HEK293T (cell line): ENCODE measurements around the gene THRAP3.
"Not testable (repeated sequence)": the region's sequence is repeated elsewhere in the genome, so short reads cannot be mapped to it uniquely, and the experiment has no call there.

Experiments used
- CTCF ChIA-PET: fragments of 350-600 bp; formaldehyde crosslinking; extraction: SDS; loops from one replicate; lab custom pipeline; 2021; ENCODE audit warnings: antibody characterized with exemption, inconsistent platforms; lab: Yijun Ruan, JAX
- POLR2A ChIA-PET: fragments of 350-600 bp; formaldehyde crosslinking; extraction: SDS; loops from one replicate; lab custom pipeline; 2020; ENCODE audit warnings: antibody characterized with exemption, inconsistent platforms; lab: Yijun Ruan, JAX
- DNase-seq: peaks from one replicate; pipeline ENCODE4 v3.0.0; 2012; ENCODE audit warnings: mixed read lengths; ENCODE audit errors: extremely low spot score
- ARNT ChIP-seq: fragments of 450-650 bp; IDR thresholded peaks from 2 replicates; pipeline ENCODE4 v1.6.1; 2017; ENCODE audit warnings: mild to moderate bottlenecking
- BHLHE40 ChIP-seq: fragments of 450-650 bp; IDR thresholded peaks from 2 replicates; pipeline ENCODE4 v1.6.1; 2016; ENCODE audit warnings: mild to moderate bottlenecking, moderate library complexity, borderline replicate concordance
- CTBP1 ChIP-seq: fragments of 450-650 bp; IDR thresholded peaks from 2 replicates; pipeline ENCODE4 v1.6.1; 2016; ENCODE audit warnings: borderline replicate concordance
- ELF4 ChIP-seq: fragments of 450-650 bp; IDR thresholded peaks from 2 replicates; pipeline ENCODE4 v1.6.1; 2017; ENCODE audit warnings: antibody characterized with exemption
- FOXA1 ChIP-seq: fragments of 450-650 bp; IDR thresholded peaks from 2 replicates; pipeline ENCODE4 v1.6.1; 2016; ENCODE audit warnings: mild to moderate bottlenecking
- FOXK2 ChIP-seq: fragments of 450-650 bp; IDR thresholded peaks from 2 replicates; pipeline ENCODE4 v1.6.1; 2016; ENCODE audit warnings: mild to moderate bottlenecking
- FOXM1 ChIP-seq: fragments of 450-650 bp; IDR thresholded peaks from 2 replicates; pipeline ENCODE4 v1.6.1; 2017; ENCODE audit warnings: mild to moderate bottlenecking, borderline replicate concordance
- HDGF ChIP-seq: fragments of 450-650 bp; IDR thresholded peaks from 2 replicates; pipeline ENCODE4 v1.6.1; 2017; ENCODE audit warnings: antibody characterized with exemption, borderline replicate concordance
- L3MBTL2 ChIP-seq: fragments of 450-650 bp; conservative IDR thresholded peaks from 2 replicates; pipeline ENCODE4 v1.6.1; 2016; ENCODE audit warnings: mild to moderate bottlenecking
- LEF1 ChIP-seq: fragments of 450-650 bp; IDR thresholded peaks from 2 replicates; pipeline ENCODE4 v1.6.1; 2017; ENCODE audit warnings: mild to moderate bottlenecking, borderline replicate concordance
- NFRKB ChIP-seq: fragments of 450-650 bp; IDR thresholded peaks from 2 replicates; pipeline ENCODE4 v1.6.1; 2016; ENCODE audit warnings: mild to moderate bottlenecking, moderate library complexity
- PKNOX1 ChIP-seq: fragments of 450-650 bp; IDR thresholded peaks from 2 replicates; pipeline ENCODE4 v1.6.1; 2016
- SP1 ChIP-seq: fragments of 450-650 bp; IDR thresholded peaks from 2 replicates; pipeline ENCODE4 v1.6.1; 2017
- SUZ12 ChIP-seq: fragments of 450-650 bp; IDR thresholded peaks from 2 replicates; pipeline ENCODE4 v1.6.1; 2016; ENCODE audit warnings: mild to moderate bottlenecking
- TARDBP ChIP-seq: fragments of 450-650 bp; IDR thresholded peaks from 2 replicates; pipeline ENCODE4 v1.6.1; 2016
- ZNF384 ChIP-seq: fragments of 450-650 bp; IDR thresholded peaks from 2 replicates; pipeline ENCODE4 v1.6.1; 2016

The THRAP3 gene

GRCh38 chr1:36178471-36179219, 45.6 kb upstream of the THRAP3 start:
- ChIA-PET CTCF (no interaction called here), POLR2A (interaction anchor here (1.4 kb wide), 1 partner anchor 18 kb away, joined by 3 read pairs; no protein-coding TSS in a partner anchor)
- TF ChIP-seq L3MBTL2 (no peak), ARNT (no peak), HDGF (no peak)
- no peak for DNase-seq

GRCh38 chr1:36179220-36179600, 45.0 kb upstream of the THRAP3 start:
- TF ChIP-seq FOXA1 (no peak), TARDBP (no peak), BHLHE40 (no peak), ELF4 (no peak), ARNT (no peak), LEF1 (no peak), L3MBTL2 (no peak), SP1 (no peak), SUZ12 (no peak), NFRKB (no peak), FOXM1 (no peak), CTBP1 (no peak)
- CTCF ChIA-PET: no interaction called here
- no peak for DNase-seq
- POLR2A ChIA-PET: interaction anchor here (1.4 kb wide), 1 partner anchor 18 kb away, joined by 3 read pairs; no protein-coding TSS in a partner anchor

- DNase-seq: no peak
- POLR2A ChIA-PET: interaction anchor here (0.7 to 2.4 kb wide), 4 partner anchors 22 to 41 kb away, joined by 3 to 8 read pairs (median 4); partner anchors contain the start of gene THRAP3
Measured at GRCh38 chr1:36182734-36183133, 41.5 kb upstream of the THRAP3 start.

GRCh38 chr1:36183309-36183856, 40.9 kb upstream of the THRAP3 start:
- DNase-seq: no peak

More at GRCh38 chr1:36182734-36183133, 41.5 kb upstream of the THRAP3 start:
- CTCF ChIA-PET: interaction anchor here (0.5 to 2.1 kb wide), 4 partner anchors 22 to 82 kb away, joined by 3 to 8 read pairs (median 5); partner anchors contain the start of gene TRAPPC3
- no peak for TF ChIP-seq LEF1
- no peak for TF ChIP-seq HDGF
- no peak for TF ChIP-seq ZNF384
- no peak for TF ChIP-seq ELF4
- no peak for TF ChIP-seq FOXM1
- no peak for TF ChIP-seq SUZ12
- no peak for TF ChIP-seq SP1
- no peak for TF ChIP-seq L3MBTL2
- no peak for TF ChIP-seq TARDBP
- no peak for TF ChIP-seq NFRKB
- no peak for TF ChIP-seq FOXA1
- no peak for TF ChIP-seq FOXK2
- no peak for TF ChIP-seq ARNT
- TF ChIP-seq BHLHE40: no peak

GRCh38 chr1:36187800-36188593, 36.2 kb upstream of the THRAP3 start:
- ChIA-PET CTCF (interaction anchor here (0.5 to 1.9 kb wide), 20 partner anchors 8 to 294 kb away, joined by 3 to 30 read pairs (median 3); partner anchors contain the start of gene TRAPPC3), POLR2A (interaction anchor here (1.0 to 1.9 kb wide), 6 partner anchors 27 to 39 kb away, joined by 3 to 14 read pairs (median 5); partner anchors contain the start of genes MAP7D1, THRAP3 and TRAPPC3)
- DNase-seq: peak; percentile 85
- no peak for TF ChIP-seq FOXA1
- TF ChIP-seq HDGF: no peak
- TF ChIP-seq BHLHE40: no peak
- TF ChIP-seq CTBP1: no peak
- no peak for TF ChIP-seq ARNT
- TF ChIP-seq NFRKB: no peak
- no peak for TF ChIP-seq LEF1
- no peak for TF ChIP-seq FOXM1
- TF ChIP-seq ZNF384: no peak
- no peak for TF ChIP-seq ELF4
- TF ChIP-seq L3MBTL2: no peak
- no peak for TF ChIP-seq FOXK2
- no peak for TF ChIP-seq SP1
- TF ChIP-seq PKNOX1: no peak

More at GRCh38 chr1:36183309-36183856, 40.9 kb upstream of the THRAP3 start:
- CTCF ChIA-PET: interaction anchor here (0.5 to 2.1 kb wide), 4 partner anchors 22 to 83 kb away, joined by 3 to 8 read pairs (median 5); partner anchors contain the start of gene TRAPPC3
- TF ChIP-seq ELF4 (no peak), L3MBTL2 (no peak), NFRKB (no peak), HDGF (no peak), ARNT (no peak), PKNOX1 (no peak), CTBP1 (no peak), FOXM1 (no peak), FOXA1 (no peak), SP1 (no peak), LEF1 (no peak), SUZ12 (no peak), BHLHE40 (no peak), FOXK2 (no peak)
- POLR2A ChIA-PET: interaction anchor here (1.4 to 2.4 kb wide), 3 partner anchors 22 to 33 kb away, joined by 3 to 8 read pairs (median 4); no protein-coding TSS in a partner anchor

- POLR2A ChIA-PET: interaction anchor here (1.1 kb wide), 1 partner anchor 27 kb away, joined by 8 read pairs; the partner anchor contains the start of gene THRAP3
- CTCF ChIA-PET: interaction anchor here (1.1 kb wide), 1 partner anchor 9 kb away, joined by 5 read pairs; no protein-coding TSS in a partner anchor
- not testable (repeated sequence) for DNase-seq
Measured at GRCh38 chr1:36196805-36197204, 27.4 kb upstream of the THRAP3 start.
